ENCODE results near the gene PHOSPHO1.

GRCh38 chr17:49210158-49211029 lies 20.2 kb downstream of the PHOSPHO1 start, which contains the start of the genes ABI3 and GNGT2:
- TF ChIP-seq POLR2AphosphoS5 (IDR thresholded peaks at IDR 0.05; ENCODE audit: low read depth, low read length) (peak; percentile 97), POLR2A (IDR thresholded peaks at IDR 0.05; ENCODE audit: low read depth, low read length) (peak; percentile 97)
